Activated naive CD4-positive, alpha-beta T cell treated with anti-CD3 and anti-CD28 coated beads, Interleukin-2, amount 50 U/mL, for 16 hours (primary cell): ENCODE results near the gene PSME2.

ENCODE experiments used
- DNase-seq: peaks from one replicate; pipeline ENCODE4 v3.0.0-alpha.2; 2020

PSME2 gene

GRCh38 chr14:24179294-24179960 lies 33.0 kb upstream of the PSME2 start:
- DNase-seq = no peak

- no peak for DNase-seq
Observed at GRCh38 chr14:24178399-24179178, 32.2 kb upstream of the PSME2 start.

DNA sequence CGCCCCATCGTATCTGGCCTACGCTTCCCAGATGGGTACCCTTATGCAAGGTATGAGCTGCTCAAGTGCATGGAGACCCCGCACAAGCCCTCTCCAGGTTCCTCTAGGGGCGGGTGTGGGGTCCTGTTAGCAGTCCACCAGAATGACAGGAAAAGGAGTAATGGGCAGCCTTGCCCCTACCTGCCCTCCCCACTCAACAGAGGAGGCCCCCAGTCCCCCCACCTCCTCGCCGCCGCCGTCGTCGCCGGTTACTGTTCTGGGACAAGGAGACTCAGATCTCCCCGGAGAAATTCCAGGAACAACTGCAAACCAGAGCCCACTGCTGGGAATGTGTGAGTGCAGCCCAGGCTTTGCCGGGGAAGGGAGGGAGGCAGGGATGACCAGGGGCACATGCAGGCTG lies 31.5 kb upstream of the PSME2 start:
- no peak for DNase-seq

GRCh38 chr14:24177041-24177825 lies 30.8 kb upstream of the PSME2 start:
- DNase-seq = no peak

DNA sequence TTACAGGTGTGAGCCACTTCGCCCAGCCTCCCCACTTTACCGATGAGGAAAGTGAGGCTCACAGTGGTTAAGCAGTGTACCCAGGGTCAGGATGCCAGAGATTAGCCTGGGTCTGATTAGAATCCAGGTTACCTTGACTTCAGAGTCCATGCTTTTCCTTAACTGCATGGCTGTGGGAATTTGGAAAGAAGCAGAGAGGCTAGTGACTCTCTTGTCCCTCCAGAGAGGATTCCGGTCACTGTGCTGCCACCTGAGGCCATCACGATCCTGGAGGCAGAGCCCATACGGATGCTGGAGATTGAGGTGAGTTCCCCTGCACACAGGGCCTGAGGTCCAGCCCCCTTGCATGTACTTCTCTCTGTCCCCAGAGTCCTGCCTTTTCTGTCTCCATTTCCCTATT lies 30.2 kb upstream of the PSME2 start:
- DNase-seq = no peak

DNA sequence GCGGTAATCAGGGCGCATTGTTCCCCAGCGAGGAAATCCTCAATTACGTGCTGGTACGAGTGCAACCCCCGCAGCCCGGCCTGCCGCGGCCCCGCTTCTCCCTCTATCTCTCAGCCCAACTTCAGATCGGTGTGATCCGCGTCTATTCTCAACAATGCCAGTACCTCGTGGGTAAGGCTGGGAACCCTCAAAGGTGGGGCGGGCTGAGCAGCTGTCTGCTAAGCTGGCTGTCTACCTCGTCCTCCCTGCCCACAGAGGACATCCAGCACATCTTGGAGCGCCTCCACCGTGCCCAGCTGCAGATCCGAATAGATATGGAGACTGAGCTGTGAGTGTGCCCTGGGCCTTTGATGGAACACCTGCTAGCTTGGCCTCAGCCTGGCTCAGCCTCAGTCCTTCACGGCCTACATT lies 26.5 kb upstream of the PSME2 start:
- no peak for DNase-seq

- no peak for DNase-seq
Observed at GRCh38 chr14:24172261-24172860, 26.0 kb upstream of the PSME2 start.

GRCh38 chr14:24171422-24172260 lies 25.2 kb upstream of the PSME2 start, which contains the start of gene REC8:
Gene REC8 (plus strand): TSS chr14:24172080. CDS start chr14:24172553, 473 bp downstream.
- peak; percentile 68 for DNase-seq

- no peak for DNase-seq
Observed at GRCh38 chr14:24167469-24168114, 21.2 kb upstream of the PSME2 start.

DNA sequence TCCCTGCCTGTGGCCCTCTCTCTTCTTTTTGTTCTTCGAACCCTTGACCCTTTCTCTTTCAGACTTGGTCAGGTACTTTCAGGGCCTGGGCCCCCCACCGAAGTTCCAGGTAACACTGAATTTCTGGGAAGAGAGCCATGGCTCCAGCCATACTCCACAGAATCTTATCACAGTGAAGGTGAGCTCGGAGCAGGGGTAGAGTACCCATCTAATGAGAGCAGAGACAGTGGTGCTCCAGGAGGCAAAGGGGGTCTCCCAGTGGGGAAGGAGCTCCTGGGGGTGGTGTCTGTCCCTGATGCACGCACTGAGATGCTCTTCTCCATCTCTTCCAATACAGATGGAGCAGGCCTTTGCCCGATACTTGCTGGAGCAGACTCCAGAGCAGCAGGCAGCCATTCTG lies 19.4 kb upstream of the PSME2 start:
- DNase-seq = no peak

GRCh38 chr14:24164518-24164991 lies 18.1 kb upstream of the PSME2 start:
- no peak for DNase-seq

GRCh38 chr14:24162093-24162492 lies 15.7 kb upstream of the PSME2 start:
- DNase-seq = no peak

DNA sequence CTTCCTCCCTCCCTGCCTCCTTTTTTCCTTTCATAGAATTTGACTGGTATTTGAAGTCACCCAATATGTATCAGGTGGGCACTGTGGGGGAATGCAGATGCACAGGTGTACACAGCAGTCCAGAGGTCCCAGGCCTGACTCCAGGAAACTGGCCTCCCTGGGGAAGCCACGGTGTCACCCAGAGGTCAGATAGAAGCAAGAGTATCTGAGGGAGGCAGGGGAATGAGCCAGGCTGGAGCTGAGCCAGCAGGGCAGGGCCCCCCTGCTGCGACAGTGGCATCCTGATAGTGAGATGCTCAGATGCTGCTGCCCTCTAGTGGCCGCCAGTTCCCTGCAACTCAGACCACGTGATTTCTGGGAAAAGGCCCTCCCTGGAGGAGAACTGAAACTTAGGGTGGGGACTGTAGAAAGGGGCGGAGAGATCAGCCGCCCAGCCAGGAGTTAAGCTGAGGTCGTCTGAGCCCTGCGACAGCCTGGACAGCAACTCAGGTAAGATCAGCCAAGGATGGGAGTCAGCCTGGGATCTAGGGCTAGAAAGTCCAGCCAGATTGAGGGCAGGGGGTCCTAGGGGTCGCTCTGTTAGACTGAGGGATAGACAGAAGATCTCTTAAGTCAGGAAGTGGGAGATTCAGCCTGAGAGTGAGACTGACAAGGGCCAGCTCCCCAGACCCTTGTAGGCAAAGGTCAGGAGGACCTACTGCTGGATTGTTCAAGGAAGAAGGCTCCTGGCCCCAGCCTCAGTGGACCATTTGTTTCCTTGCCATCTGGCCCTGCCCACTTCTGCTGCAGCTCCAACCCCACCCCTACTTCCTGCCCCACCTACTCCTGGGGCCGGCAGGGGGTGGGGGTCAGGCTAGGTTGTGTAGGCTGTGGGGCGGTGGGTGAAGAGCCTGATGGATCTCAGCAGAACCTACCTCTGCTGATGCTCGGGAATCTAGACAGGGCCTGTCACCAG lies 14.7 kb upstream of the PSME2 start, which contains the start of gene IRF9:
TSS of gene IRF9 (plus strand) at position 416 of the 955 bp plus-strand sequence. CDS start 880 bp downstream, outside the sequence.
- DNase-seq = peak; percentile 93

DNA sequence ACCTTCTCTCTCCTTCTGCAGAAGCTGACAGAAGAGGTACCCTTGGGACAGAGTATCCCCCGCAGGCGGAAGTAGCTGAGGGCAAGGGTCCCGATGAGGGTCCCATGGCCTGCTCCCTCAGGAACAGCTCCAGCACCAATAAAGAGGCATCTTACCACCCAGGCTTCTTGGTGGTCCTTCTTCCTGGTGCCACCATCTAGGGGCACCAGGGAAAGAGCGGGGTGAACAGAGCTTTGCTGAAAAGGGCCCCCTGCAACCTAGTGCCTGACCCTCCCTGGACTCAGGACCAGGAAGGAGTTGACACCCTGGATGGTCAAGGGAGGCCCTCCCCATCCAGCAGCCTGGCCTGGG lies 14.1 kb upstream of the PSME2 start:
- no peak for DNase-seq

DNA sequence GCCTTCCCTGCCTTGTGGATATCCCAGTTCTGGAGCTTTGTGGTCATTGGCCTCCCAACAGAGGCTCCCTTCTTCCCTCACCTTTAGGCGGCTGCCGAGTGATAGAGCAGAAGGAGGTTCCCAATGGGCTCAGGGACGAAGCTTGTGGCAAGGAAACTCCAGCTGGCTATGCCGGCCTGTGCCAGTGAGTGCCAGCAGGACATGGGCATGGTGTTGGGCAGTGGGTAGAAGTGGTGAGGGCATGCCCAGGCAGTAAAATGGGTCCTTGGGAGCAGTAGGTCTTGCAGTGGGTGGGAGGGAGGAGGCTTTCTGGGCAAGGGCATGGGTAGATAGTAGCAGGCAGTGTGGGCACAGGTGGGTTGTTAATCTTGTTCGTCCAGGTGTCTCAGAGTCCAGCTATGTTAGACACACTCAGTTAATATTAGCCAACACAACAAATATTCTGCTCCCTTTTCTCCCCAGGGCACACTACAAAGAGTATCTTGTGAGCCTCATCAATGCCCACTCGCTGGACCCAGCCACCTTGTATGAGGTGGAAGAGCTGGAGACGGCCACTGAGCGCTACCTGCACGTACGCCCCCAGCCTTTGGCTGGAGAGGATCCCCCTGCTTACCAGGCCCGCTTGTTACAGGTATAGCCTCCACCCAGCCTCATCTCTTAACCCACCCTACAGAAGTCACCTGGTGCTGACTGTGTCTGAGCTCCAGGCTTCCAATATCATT lies 13.5 kb upstream of the PSME2 start:
- no peak for DNase-seq

GRCh38 chr14:24157331-24157730 lies 10.9 kb upstream of the PSME2 start:
- DNase-seq = no peak

DNA sequence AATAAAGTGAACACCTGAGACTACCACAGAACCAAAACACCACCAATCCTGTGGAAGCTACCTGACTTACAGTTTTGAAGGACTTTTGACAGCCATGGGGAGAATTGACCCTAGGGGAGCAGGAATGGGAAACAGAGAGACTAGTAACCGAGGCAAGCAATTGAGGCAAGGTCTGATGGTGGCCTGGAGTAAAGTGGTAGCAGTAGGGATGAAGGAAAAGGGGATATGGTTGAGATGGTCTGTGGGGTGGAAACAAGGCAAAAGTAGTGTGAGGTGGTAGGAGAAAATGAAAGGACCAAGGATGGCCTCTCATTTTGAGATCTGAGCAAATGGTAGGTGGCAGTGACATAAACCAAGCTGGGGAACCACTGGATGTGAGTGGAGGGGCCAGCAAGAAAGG lies 10.4 kb upstream of the PSME2 start:
- DNase-seq = no peak

DNA sequence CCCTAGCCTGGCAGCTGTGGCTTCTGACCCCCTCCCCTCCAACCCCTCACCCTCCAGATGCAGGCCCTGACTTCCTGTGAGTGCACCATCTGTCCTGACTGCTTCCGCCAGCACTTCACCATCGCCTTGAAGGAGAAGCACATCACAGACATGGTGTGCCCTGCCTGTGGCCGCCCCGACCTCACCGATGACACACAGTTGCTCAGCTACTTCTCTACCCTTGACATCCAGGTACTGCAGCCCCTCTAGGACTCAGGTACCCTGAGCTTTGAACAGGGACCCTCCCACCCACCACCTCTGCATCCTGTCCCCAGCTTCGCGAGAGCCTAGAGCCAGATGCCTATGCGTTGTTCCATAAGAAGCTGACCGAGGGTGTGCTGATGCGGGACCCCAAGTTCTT lies 8.7 kb upstream of the PSME2 start:
- no peak for DNase-seq

DNA sequence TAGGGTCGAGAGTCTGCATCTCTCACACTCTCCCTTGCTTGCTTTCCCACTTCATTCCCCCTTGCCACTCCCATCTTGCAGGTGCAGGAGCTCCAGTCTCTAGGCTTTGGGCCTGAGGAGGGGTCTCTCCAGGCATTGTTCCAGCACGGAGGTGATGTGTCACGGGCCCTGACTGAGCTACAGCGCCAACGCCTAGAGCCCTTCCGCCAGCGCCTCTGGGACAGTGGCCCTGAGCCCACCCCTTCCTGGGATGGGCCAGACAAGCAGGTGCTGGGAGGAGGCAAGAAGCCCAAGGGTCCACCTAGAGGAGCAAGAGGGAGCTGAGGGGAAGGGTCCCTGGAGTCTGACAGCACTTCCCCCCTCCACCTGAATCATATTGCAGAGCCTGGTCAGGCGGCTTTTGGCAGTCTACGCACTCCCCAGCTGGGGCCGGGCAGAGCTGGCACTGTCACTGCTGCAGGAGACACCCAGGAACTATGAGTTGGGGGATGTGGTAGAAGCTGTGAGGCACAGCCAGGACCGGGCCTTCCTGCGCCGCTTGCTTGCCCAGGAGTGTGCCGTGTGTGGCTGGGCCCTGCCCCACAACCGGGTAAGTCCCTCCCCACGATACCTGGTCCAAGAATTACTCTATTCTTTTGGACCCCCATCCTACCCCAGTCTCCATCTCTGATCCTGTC lies 5.1 kb upstream of the PSME2 start:
- no peak for DNase-seq
